ENCODE data around the gene SOX4. TPM values are rescaled to one million over a fixed set of nuclear protein-coding genes. Genes with fewer than 3 reads are reported as not detected.
A peak's percentile ranks its signal among the peaks of the same experiment; 100 is the strongest.

The SOX4 gene
- total RNA-seq, 6 experiments from 2014 or later, result 0.81 to 22.5 (median 2.4) TPM

DNA sequence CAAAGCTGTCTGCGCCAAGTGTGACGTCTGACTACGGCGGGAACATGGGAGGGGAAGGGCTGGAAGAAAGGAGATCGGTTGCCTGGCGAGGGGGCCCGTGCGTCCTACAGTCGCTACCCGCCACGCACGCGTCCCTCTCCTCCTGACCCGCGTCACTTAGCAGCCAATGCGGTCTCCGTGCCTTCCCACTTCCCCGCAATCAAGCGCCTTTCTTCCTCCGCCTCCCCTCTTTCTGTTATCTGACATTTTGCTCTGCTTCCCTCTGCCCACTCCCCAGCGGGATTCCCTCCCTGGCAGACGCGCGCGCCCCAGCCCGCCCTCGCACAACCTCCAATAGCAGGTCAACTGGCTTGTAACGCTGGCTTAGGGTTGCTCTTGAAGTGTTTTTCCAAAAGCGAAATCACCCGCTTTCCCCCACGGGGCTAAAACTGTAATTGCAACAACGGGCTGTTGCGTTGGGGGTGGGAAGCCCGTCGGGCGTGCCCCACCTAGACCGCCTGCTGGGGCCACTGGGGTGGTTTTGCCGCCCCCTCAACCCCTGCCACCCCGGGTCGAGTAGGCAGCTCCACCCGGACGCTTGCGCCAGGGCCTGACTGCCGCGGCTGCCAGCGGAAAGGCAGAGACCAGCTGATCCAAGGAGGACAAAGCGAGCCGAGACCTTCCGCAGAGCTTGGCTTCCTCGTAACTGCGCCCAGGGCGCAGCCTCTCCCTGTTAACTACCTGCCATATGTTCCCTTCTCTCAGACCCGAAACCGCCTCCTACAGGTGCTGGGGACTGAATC lies 6.2 kb upstream of the SOX4 start:
- DNase-seq (peak in 2 of 3 donors; percentile 62 to 73), ATAC-seq (peak; percentile 56 to 69 (median 66))
- Histone ChIP-seq H3K36me3 (no peaks in the 10 kb centered on the region), H3K27me3 (no peaks in the 10 kb centered on the region), H3K9me3 (no peaks in the 10 kb centered on the region), H3K27ac (peak overlapping the region; percentile 8 to 85 (median 48)), H3K4me3 (peak overlapping the region; percentile 50 to 71 (median 61)), H3K4me1 (peaks cover 0 to 10% (median 0%) of the 10 kb centered on the region in 4 donors)
- 3% methylated on average over 37 of the region's 54 CpGs for WGBS (ENCODE audit: insufficient coverage, low coverage, low lambda C conversion rate, missing lambda C conversion rate)
- no peak for TF ChIP-seq POLR2A (IDR thresholded peaks at IDR 0.05)
- TF ChIP-seq, protein P1, sequence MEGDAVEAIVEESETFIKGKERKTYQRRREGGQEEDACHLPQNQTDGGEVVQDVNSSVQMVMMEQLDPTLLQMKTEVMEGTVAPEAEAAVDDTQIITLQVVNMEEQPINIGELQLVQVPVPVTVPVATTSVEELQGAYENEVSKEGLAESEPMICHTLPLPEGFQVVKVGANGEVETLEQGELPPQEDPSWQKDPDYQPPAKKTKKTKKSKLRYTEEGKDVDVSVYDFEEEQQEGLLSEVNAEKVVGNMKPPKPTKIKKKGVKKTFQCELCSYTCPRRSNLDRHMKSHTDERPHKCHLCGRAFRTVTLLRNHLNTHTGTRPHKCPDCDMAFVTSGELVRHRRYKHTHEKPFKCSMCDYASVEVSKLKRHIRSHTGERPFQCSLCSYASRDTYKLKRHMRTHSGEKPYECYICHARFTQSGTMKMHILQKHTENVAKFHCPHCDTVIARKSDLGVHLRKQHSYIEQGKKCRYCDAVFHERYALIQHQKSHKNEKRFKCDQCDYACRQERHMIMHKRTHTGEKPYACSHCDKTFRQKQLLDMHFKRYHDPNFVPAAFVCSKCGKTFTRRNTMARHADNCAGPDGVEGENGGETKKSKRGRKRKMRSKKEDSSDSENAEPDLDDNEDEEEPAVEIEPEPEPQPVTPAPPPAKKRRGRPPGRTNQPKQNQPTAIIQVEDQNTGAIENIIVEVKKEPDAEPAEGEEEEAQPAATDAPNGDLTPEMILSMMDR (IDR thresholded peaks at IDR 0.05), result peak in 1 of 4 donors; percentile 10
- intact Hi-C loops (cut with DNase I), result no loop called here

DNA sequence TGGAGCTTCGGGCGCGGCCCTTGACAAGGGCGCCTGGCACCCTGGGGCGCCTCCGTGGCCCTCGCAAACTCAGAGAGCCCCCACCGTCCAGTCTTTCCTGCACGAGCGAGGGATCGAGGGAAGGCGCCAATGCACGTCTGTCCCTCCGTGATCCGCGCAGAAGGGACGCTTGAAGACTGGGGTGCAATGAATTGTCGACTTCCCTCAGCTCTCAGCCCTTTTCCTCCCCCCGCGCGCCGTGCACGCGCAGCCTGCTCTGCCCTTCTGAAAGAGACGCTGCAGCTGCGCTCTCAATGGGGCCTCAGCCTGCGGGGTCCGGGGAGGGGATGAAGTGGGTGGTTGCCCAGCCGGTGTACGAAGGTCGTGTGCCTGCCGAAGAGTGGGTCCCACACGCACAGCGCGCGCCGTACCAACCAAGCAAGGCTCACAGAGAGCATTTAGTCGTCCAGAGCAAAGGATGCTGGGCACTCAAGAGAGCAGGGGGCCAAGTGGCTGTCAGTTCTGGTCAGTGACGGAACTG lies 5.5 kb upstream of the SOX4 start:
- intact Hi-C loops (cut with DNase I), result no loop called here
- peaks cover 0 to 14% (median 0%) of the 10 kb centered on the region in 4 donors for H3K4me1 ChIP-seq
- ATAC-seq, result peak; percentile 46 to 50 (median 49)
- DNase-seq, result peak in 2 of 3 donors; percentile 65 to 69
- H3K9me3 ChIP-seq, result no peaks in the 10 kb centered on the region
- H3K36me3 ChIP-seq, result no peaks in the 10 kb centered on the region
- 0% methylated on average over 24 of the region's 39 CpGs for WGBS (ENCODE audit: insufficient coverage, low coverage, low lambda C conversion rate, missing lambda C conversion rate)
- H3K27me3 ChIP-seq, result no peaks in the 10 kb centered on the region
- peak overlapping the region; percentile 8 to 85 (median 48) for H3K27ac ChIP-seq
- no peak for TF ChIP-seq POLR2A (IDR thresholded peaks at IDR 0.05)
- TF ChIP-seq, protein P1 (IDR thresholded peaks at IDR 0.05), result no peak
- peak overlapping the region; percentile 50 to 71 (median 61) for H3K4me3 ChIP-seq

DNA sequence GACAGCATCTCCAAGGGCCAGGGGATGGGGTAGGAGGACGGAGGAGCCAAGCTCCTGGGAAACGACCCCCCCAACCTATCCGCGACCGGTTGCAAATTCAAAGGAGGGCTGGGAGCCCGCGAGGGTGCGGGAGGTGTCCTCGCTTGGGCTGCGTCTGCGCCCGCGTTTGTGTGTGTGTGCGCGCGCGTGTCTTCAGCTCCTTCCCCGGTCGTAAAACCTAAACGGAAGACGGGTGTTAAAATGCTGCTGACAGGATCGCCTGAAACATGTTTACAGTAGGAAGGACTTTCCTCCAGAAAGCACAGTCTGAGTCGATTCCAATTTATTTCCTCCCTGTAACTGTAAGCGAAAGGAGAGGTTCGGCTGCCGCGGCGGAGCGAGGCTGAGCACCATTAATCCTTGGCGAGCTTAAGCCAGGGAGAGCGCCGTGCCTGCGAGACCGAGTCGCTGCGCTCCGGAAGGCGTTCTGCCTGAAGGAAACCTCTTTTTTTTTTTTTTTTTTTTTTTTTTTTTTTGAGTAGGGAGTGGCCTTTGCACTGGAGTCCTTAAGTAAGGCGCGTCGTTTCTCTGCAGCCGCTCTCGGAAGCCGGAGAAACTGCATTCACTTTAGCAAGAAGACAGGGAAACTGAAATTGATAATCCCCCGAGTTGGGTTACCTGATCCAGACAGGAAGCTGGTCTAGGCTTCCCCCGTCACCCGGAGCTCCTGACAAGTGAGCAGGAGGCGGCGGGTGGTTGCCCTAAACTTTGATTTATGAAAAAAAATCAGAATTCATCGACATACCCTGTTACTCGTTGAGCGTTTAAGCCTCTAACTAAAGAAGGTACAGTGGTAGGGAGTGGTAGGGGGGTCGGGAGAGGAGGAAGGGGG lies 4.8 kb upstream of the SOX4 start:
- DNase-seq (peak in 2 of 3 donors; percentile 65), ATAC-seq (peak; percentile 26 to 48 (median 36))
- Histone ChIP-seq H3K36me3 (no peaks in the 10 kb centered on the region), H3K27me3 (no peaks in the 10 kb centered on the region), H3K4me1 (peaks cover 0 to 16% (median 0%) of the 10 kb centered on the region in 4 donors), H3K4me3 (peak overlapping the region; percentile 50 to 71 (median 61)), H3K27ac (peak overlapping the region; percentile 8 to 85 (median 48)), H3K9me3 (no peaks in the 10 kb centered on the region)
- WGBS (ENCODE audit: insufficient coverage, low coverage, low lambda C conversion rate, missing lambda C conversion rate), result under 1% methylated on average over 37 of the region's 53 CpGs
- intact Hi-C loops (cut with DNase I), result no loop called here
- no peak for TF ChIP-seq POLR2A (IDR thresholded peaks at IDR 0.05)

DNA sequence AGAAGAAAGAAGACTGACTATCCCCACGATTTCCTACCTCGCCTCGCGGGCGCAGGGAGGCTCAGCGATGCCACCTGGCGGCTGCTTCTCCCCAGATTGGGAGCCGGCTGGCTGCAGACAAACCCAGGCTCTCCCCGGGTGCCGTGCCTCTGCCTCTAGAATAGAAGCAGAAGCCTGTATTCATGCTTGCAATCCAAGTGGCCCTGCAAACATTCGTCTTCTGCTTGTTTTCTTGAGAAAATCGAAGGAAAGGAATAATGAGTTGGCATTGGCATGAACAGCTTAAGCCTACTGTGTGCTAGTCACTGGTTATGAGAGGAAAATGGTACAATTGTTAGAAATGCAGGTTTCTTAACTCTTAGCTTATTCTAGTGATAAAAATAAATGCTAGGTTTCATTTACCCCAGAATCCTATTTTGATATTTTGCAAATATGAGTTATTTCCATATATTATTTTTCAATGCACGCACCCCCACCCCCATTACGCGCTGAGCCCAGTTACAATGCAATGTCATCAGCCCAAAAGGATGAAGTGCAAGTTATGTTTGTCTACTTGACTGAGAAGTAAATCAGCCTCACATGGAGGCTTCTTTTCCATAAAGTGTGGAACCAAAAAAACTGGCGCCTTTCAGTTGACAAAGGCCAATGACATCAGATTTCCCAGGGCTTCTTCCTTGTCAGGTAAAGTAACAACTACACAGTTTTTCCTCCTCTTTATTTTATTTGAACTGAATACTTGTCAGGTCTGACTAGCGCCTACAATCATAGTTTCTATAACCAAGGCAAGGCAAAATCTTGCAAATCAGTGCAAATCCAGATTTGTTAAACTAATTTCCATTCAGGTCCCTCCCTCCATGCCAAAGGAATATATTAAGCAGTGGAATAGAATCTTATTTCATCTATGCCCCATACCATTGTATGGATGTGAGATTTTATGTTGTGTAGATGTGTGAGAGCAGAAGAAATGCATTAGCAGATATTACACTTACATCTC lies 3.9 kb upstream of the SOX4 start:
- 21% methylated on average over 17 of the region's 17 CpGs for WGBS (ENCODE audit: insufficient coverage, low coverage, low lambda C conversion rate, missing lambda C conversion rate)
- intact Hi-C loops (cut with DNase I), result no loop called here
- peak; percentile 89 to 93 (median 89) for DNase-seq
- H3K27ac ChIP-seq, result peak overlapping the region; percentile 8 to 85 (median 48)
- H3K27me3 ChIP-seq, result no peaks in the 10 kb centered on the region
- peak overlapping the region; percentile 50 to 71 (median 61) for H3K4me3 ChIP-seq
- H3K36me3 ChIP-seq, result no peaks in the 10 kb centered on the region
- no peak for TF ChIP-seq POLR2A (IDR thresholded peaks at IDR 0.05)
- TF ChIP-seq, protein P1 (IDR thresholded peaks at IDR 0.05), result peak; percentile 81 to 92 (median 91)
- ATAC-seq, result peak; percentile 69 to 85 (median 80)
- H3K9me3 ChIP-seq, result no peaks in the 10 kb centered on the region
- peaks cover 0 to 16% (median 0%) of the 10 kb centered on the region in 4 donors for H3K4me1 ChIP-seq

All from right lobe of liver (tissue), 6 donors.